T-cell (primary cell): ENCODE data around the gene KIAA0930. TPM values are rescaled to one million over a fixed set of nuclear protein-coding genes. Genes with fewer than 3 reads are reported as not detected.

Source experiments
- ATAC-seq, 4 experiments: fragments of 200-7000 bp in 3 of 4; fragments of 150-1000 bp in 1 of 4; cut with Tn5 transposase; replicated peaks in 1 of 4; 1 replicate in 3 of 4; 2 replicates in 1 of 4; pipeline ENCODE4 v1.10.0; 2021; ENCODE audit warnings: moderate library complexity in 3 of 4, mild to moderate bottlenecking in 2 of 4, moderate number of reproducible peaks in 1 of 4
- CTCF ChIA-PET, 2 donors: fragments of 300-600 bp; sonication (Branson Sonifier 250); formaldehyde crosslinking; loops; one replicate each; lab custom pipeline; 2022; ENCODE audit warnings: antibody characterized with exemption in 2 of 2; lab: Charles Lee
- POLR2A ChIA-PET, 2 donors: fragments of 300-600 bp; sonication (Branson Sonifier 250); formaldehyde crosslinking; loops; one replicate each; lab custom pipeline; 2022; ENCODE audit warnings: antibody characterized with exemption in 2 of 2; lab: Charles Lee
- DNase-seq, 35 experiments: peaks; one replicate each; pipeline versions ENCODE4 v3.0.0 to v3.0.0-alpha.2; 2013 to 2023
- H3K27ac ChIP-seq: one replicate; pipeline ENCODE4 v1.5.1; 2013; ENCODE audit warnings: low read length
- H3K27me3 ChIP-seq, 2 experiments: replicated peaks in 1 of 2; 1 replicate in 1 of 2; 2 replicates in 1 of 2; pipeline versions ENCODE4 v1.6.1 to v1.7.0; 2013; ENCODE audit warnings: low read length in 1 of 2, mixed read lengths in 1 of 2; ENCODE audit not compliant: control insufficient read depth in 2 of 2, insufficient read depth in 2 of 2; ENCODE audit errors: extremely low read depth in 1 of 2
- H3K36me3 ChIP-seq, 2 donors: 1 replicate in 1 of 2; 2 replicates in 1 of 2; pipeline versions ENCODE4 v1.6.1 to v1.7.0; 2013; ENCODE audit warnings: low read length in 1 of 2; ENCODE audit not compliant: control insufficient read depth in 2 of 2, insufficient read depth in 1 of 2; ENCODE audit errors: extremely low read depth in 1 of 2
- H3K4me1 ChIP-seq, 2 experiments: 1 replicate in 1 of 2; 2 replicates in 1 of 2; pipeline versions ENCODE4 v1.6.1 to v1.7.0; 2013; ENCODE audit warnings: low read length in 2 of 2, mixed read lengths in 1 of 2; ENCODE audit not compliant: insufficient read depth in 2 of 2, control insufficient read depth in 1 of 2; ENCODE audit errors: extremely low read depth in 1 of 2
- H3K4me3 ChIP-seq, 2 donors: 1 replicate in 1 of 2; 2 replicates in 1 of 2; pipeline versions ENCODE4 v1.5.1 to v1.7.0; 2013; ENCODE audit warnings: mild to moderate bottlenecking in 2 of 2, low read length in 1 of 2, moderate library complexity in 1 of 2; ENCODE audit not compliant: control insufficient read depth in 1 of 2; ENCODE audit errors: extremely low read depth in 1 of 2
- H3K9me3 ChIP-seq: 2 replicates; pipeline ENCODE4 v1.7.0; 2013
- H3K27ac Mint-ChIP-seq, 2 donors: one replicate each; pipeline ENCODE4 v1.8.0; 2020 to 2021; ENCODE audit warnings: mild to moderate bottlenecking in 2 of 2, mixed read lengths in 2 of 2
- H3K27me3 Mint-ChIP-seq, 2 donors: one replicate each; pipeline ENCODE4 v1.8.0; 2021 to 2022; ENCODE audit warnings: mixed read lengths in 2 of 2
- H3K36me3 Mint-ChIP-seq: one replicate; pipeline ENCODE4 v1.8.0; 2021; ENCODE audit warnings: mixed read lengths
- H3K4me1 Mint-ChIP-seq, 3 donors: one replicate each; pipeline ENCODE4 v1.8.0; 2020 to 2022; ENCODE audit warnings: mixed read lengths in 3 of 3, mild to moderate bottlenecking in 1 of 3
- H3K4me3 Mint-ChIP-seq, 3 donors: one replicate each; pipeline ENCODE4 v1.8.0; 2020 to 2022; ENCODE audit warnings: mild to moderate bottlenecking in 3 of 3, mixed read lengths in 3 of 3, moderate library complexity in 3 of 3
- H3K9me3 Mint-ChIP-seq, 3 donors: one replicate each; pipeline ENCODE4 v1.8.0; 2020 to 2022; ENCODE audit warnings: mixed read lengths in 3 of 3
- WGBS: methylation state at CpG from one replicate; pipeline ENCODE4 v1.1.5; 2013; ENCODE audit warnings: missing lambda C conversion rate; ENCODE audit not compliant: insufficient coverage; 5-methylcytosine and 5-hydroxymethylcytosine counted together
- total RNA-seq, 35 experiments: library from RNA in 6 of 35; stranded (reverse) in 6 of 35; fragments of 120-200 nt in 1 of 35; gene quantifications; one replicate each; pipeline versions ENCODE4 v1.2.1 to v1.2.4 and lab custom pipeline; 2013 to 2026

The KIAA0930 gene
- total RNA-seq, 5 donors from 2014 or later (not counting 1 experiment from before 2014, with no cell fraction given) = 21.2 to 40.2 (median 30.8) TPM

DNA sequence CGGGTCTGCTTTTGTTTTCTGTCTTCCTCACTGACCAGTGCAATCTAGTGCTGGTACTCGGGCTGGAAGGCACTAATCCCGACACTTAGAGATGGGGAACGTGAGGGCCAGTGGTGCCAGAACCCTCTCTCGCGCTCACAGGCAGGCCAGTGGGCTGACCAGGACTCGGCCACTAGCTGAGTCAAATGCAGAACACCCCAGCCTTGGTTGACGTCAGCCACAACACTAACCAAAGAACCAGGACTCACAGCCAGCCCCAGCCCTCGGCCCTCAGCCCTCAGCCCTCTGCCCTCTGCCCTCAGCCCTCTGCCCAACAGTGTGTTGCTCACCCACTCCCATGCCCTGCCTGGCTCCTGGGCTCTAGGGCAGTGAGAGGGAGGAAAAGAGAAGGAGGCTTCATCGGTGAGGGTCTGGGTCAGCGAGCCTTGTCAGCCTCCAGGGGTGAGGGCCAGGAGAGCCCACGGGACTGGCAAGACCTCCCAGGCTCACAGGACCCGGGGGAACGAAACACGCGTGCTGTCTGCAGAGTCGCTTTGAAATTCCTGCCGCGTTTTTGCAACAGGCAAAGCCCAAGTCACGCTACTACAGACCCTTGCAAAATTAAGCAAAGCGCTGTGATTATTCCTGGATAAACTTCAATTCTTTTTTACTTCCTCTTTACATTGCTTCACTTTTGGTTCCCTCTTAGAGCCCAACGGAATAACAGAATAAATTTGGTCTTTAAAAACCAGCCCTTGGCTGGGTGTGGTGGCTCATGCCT, 27.5 kb downstream of the KIAA0930 start:
- Mint-ChIP-seq H3K4me1 (peaks cover 0 to 7% (median 3%) of the 10 kb centered on the region in 3 donors), H3K27ac (no peak overlapping the region), H3K9me3 (no peaks in the 10 kb centered on the region), H3K4me3 (no peak overlapping the region), H3K36me3 (peaks cover 15% of the 10 kb centered on the region), H3K27me3 (no peaks in the 10 kb centered on the region)
- peaks cover 8 to 12% of the 10 kb centered on the region in 2 donors for H3K36me3 ChIP-seq
- no peaks in the 10 kb centered on the region for H3K27me3 ChIP-seq
- no peak overlapping the region for H3K4me3 ChIP-seq
- no peak overlapping the region for H3K27ac ChIP-seq
- CTCF ChIA-PET = no interaction called here
- no peaks in the 10 kb centered on the region for H3K4me1 ChIP-seq
- ATAC-seq = no peak
- no peaks in the 10 kb centered on the region for H3K9me3 ChIP-seq
- POLR2A ChIA-PET = no interaction called here
- 83% methylated on average over 18 of the region's 22 CpGs for WGBS
- no peak for DNase-seq

DNA sequence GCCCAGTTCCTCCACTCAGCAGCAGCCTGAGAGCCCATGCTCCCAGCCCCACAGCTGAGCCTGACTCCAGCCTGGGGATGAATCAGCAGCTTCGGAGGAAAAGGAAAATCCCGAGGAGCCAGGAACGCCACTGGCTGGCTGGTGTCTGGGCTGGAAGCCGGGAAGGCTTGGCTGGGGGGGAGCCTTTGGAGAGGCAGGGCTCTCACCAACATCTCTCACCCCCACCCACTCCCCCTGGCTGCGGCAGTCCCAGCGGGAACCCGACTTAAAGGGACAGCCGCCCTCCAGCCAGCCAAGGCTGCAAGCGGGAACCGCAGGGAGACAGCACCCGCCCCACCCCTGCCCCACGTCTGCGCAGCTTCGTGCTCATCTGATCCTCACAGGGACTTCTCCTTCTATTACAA, 28.4 kb downstream of the KIAA0930 start:
- H3K27me3 Mint-ChIP-seq = no peaks in the 10 kb centered on the region
- peaks cover 15% of the 10 kb centered on the region for H3K36me3 Mint-ChIP-seq
- Histone ChIP-seq H3K36me3 (peaks cover 9 to 15% of the 10 kb centered on the region in 2 donors), H3K4me1 (no peaks in the 10 kb centered on the region), H3K27ac (no peak overlapping the region), H3K27me3 (no peaks in the 10 kb centered on the region), H3K4me3 (no peak overlapping the region), H3K9me3 (no peaks in the 10 kb centered on the region)
- ATAC-seq (no peak), DNase-seq (no peak)
- WGBS = 100% methylated on average over 4 of the region's 14 CpGs
- ChIA-PET CTCF (no interaction called here), POLR2A (no interaction called here)
- no peak overlapping the region for H3K4me3 Mint-ChIP-seq
- H3K27ac Mint-ChIP-seq = no peak overlapping the region
- peaks cover 0 to 7% (median 3%) of the 10 kb centered on the region in 3 donors for H3K4me1 Mint-ChIP-seq
- no peaks in the 10 kb centered on the region for H3K9me3 Mint-ChIP-seq

DNA sequence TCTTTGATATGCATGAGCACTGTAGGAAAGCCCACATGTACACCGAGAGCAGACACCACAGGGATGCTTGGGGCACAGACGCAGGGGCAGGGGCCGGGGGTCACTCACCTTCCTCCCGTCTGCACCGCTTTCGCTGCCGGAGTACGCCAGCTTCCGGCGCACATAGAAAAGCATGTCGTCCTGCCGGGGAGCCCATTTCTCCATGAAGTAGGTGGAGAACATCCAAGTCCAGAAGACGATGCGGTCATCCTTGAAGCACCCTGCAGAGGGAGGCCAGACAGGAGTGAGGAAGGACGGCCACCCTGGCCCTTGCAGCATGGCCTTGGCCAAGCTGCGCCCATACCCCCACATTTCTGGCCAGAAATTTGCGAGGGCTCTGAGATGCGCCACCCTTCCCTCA, 28.8 kb downstream of the KIAA0930 start:
- WGBS = 94% methylated on average over 18 of the region's 18 CpGs

DNA sequence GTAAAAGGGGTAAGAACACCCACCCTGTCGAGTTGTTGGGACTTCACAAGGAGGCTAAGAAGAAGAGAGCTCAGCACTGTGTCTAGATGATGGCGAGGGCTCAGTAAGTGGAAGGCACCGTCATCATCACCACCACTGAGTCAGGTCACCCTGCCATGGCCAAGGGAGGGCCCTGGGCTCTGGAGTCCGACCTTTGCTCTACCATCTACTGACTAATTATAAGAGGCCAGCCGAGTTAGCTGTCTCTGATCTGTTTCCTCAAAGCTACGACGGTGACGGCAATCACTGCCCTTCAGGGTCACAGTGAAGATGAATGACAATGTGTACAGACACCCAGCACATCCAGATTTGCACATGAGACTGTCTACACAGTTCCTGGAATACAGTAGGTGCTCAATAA, 29.3 kb downstream of the KIAA0930 start:
- H3K9me3 Mint-ChIP-seq = no peaks in the 10 kb centered on the region
- ChIA-PET POLR2A (no interaction called here), CTCF (no interaction called here)
- H3K27ac Mint-ChIP-seq = peak overlapping the region in 1 of 2 donors; percentile 6
- 86% methylated on average over 7 of the region's 8 CpGs for WGBS
- H3K4me3 Mint-ChIP-seq = no peak overlapping the region
- Histone ChIP-seq H3K4me1 (no peaks in the 10 kb centered on the region), H3K36me3 (peaks cover 9 to 15% of the 10 kb centered on the region in 2 donors), H3K4me3 (no peak overlapping the region), H3K27me3 (no peaks in the 10 kb centered on the region), H3K9me3 (no peaks in the 10 kb centered on the region), H3K27ac (no peak overlapping the region)
- no peaks in the 10 kb centered on the region for H3K27me3 Mint-ChIP-seq
- H3K36me3 Mint-ChIP-seq = peaks cover 15% of the 10 kb centered on the region
- H3K4me1 Mint-ChIP-seq = peaks cover 0 to 7% (median 3%) of the 10 kb centered on the region in 3 donors
- ATAC-seq (no peak), DNase-seq (no peak)

More for the DNA sequence above, 28.8 kb downstream of the KIAA0930 start:
- no peaks in the 10 kb centered on the region for H3K27me3 Mint-ChIP-seq
- Histone ChIP-seq H3K4me1 (no peaks in the 10 kb centered on the region), H3K27me3 (no peaks in the 10 kb centered on the region), H3K36me3 (peaks cover 9 to 15% of the 10 kb centered on the region in 2 donors), H3K9me3 (no peaks in the 10 kb centered on the region), H3K27ac (no peak overlapping the region), H3K4me3 (no peak overlapping the region)
- DNase-seq = no peak
- POLR2A ChIA-PET = no interaction called here
- no peak overlapping the region for H3K4me3 Mint-ChIP-seq
- ATAC-seq = no peak
- no peak overlapping the region for H3K27ac Mint-ChIP-seq
- peaks cover 15% of the 10 kb centered on the region for H3K36me3 Mint-ChIP-seq
- H3K4me1 Mint-ChIP-seq = peaks cover 0 to 7% (median 3%) of the 10 kb centered on the region in 3 donors
- CTCF ChIA-PET = no interaction called here
- no peaks in the 10 kb centered on the region for H3K9me3 Mint-ChIP-seq

DNA sequence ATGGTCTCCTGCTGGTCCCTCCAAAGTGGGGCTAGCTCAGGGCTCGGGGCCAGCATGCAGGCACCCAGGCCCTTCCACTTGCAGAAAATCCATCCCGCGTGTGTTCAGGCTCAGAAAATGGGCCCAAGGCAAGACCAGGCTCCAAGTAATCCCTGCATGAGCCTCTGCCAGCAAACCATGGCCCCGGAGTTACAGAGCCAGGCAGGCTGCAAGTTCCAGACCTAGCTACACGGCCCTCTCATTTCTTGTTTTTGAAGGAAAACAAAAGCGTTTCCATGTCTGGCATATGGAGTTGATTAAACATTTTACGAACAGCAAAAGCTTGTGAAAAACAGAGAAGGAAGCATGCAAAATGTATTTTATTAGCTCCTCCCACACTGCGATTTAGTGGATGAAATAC, 29.7 kb downstream of the KIAA0930 start:
- Histone ChIP-seq H3K4me1 (no peaks in the 10 kb centered on the region), H3K4me3 (no peak overlapping the region), H3K36me3 (peaks cover 9 to 15% of the 10 kb centered on the region in 2 donors), H3K9me3 (no peaks in the 10 kb centered on the region), H3K27me3 (no peaks in the 10 kb centered on the region), H3K27ac (no peak overlapping the region)
- ATAC-seq (no peak), DNase-seq (no peak)
- Mint-ChIP-seq H3K4me1 (peaks cover 0 to 7% (median 3%) of the 10 kb centered on the region in 3 donors), H3K27me3 (no peaks in the 10 kb centered on the region), H3K36me3 (peaks cover 20% of the 10 kb centered on the region), H3K4me3 (no peak overlapping the region), H3K9me3 (no peaks in the 10 kb centered on the region), H3K27ac (no peak overlapping the region)
- WGBS = 100% methylated on average over 5 of the region's 8 CpGs
- ChIA-PET POLR2A (no interaction called here), CTCF (no interaction called here)

DNA sequence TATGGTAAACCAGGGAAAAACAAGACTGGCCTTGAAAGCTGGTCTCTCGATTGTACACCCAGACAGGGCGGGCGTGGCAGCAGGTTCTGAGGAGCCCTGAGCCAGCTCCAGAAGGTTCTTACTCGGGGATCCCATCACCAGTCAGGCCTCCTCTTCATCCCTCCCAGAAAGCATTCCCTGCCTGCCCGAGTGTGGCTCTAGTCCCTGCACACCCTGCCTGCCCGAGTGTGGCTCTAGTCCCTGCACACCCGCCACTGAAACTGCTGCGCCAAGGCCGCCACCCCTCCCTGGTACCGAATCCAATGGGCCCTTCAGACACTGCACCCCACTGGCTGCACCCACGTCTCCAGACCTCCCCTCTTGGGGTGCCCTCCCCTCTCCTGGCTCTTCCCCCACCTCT, 30.1 kb downstream of the KIAA0930 start:
- 89% methylated on average over 8 of the region's 11 CpGs for WGBS
- Histone ChIP-seq H3K4me3 (no peak overlapping the region), H3K27me3 (no peaks in the 10 kb centered on the region), H3K36me3 (peaks cover 9 to 15% of the 10 kb centered on the region in 2 donors), H3K27ac (no peak overlapping the region), H3K4me1 (no peaks in the 10 kb centered on the region), H3K9me3 (no peaks in the 10 kb centered on the region)
- Mint-ChIP-seq H3K27ac (no peak overlapping the region), H3K4me3 (no peak overlapping the region), H3K36me3 (peaks cover 22% of the 10 kb centered on the region), H3K4me1 (peaks cover 0 to 7% (median 3%) of the 10 kb centered on the region in 3 donors), H3K27me3 (no peaks in the 10 kb centered on the region), H3K9me3 (no peaks in the 10 kb centered on the region)
- ChIA-PET CTCF (no interaction called here), POLR2A (no interaction called here)
- ATAC-seq = no peak
- no peak for DNase-seq
